Loucy (cell line): ENCODE data around the gene COL27A1.

Experiments used
- H2AFZ ChIP-seq: fragments of 200-600 bp; sonication (generic); 2 replicates; pipeline ENCODE4 v1.6.0; 2016; ENCODE audit warnings: antibody characterized with exemption, mild to moderate bottlenecking, low read length, moderate library complexity
- H3F3A ChIP-seq: fragments of 200-600 bp; 2 replicates; pipeline ENCODE4 v1.6.0; 2016; ENCODE audit warnings: antibody characterized with exemption, low read depth, mild to moderate bottlenecking
- H3K27me3 ChIP-seq: fragments of 200-600 bp; sonication (generic); 2 replicates; pipeline ENCODE4 v1.6.1; 2014; ENCODE audit warnings: low read length, mild to moderate bottlenecking; ENCODE audit not compliant: insufficient read depth, poor library complexity, severe bottlenecking
- H3K36me3 ChIP-seq: fragments of 200-600 bp; sonication (generic); 2 replicates; pipeline ENCODE4 v1.6.1; 2016; ENCODE audit warnings: low read length; ENCODE audit not compliant: insufficient read depth
- H3K4me1 ChIP-seq: fragments of 200-600 bp; sonication (generic); 2 replicates; pipeline ENCODE4 v1.5.1; 2014; ENCODE audit warnings: low read length, mild to moderate bottlenecking; ENCODE audit not compliant: insufficient read depth, poor library complexity, severe bottlenecking
- H3K4me2 ChIP-seq: fragments of 200-600 bp; sonication (generic); 2 replicates; pipeline ENCODE4 v1.6.0; 2014; ENCODE audit warnings: antibody characterized with exemption, low read length, low read depth, mild to moderate bottlenecking; ENCODE audit not compliant: poor library complexity, severe bottlenecking
- H3K4me3 ChIP-seq: fragments of 200-600 bp; sonication (generic); 2 replicates; pipeline ENCODE4 v1.5.1; 2014; ENCODE audit warnings: low read length, mild to moderate bottlenecking, mixed read lengths; ENCODE audit not compliant: poor library complexity, severe bottlenecking
- H3K79me2 ChIP-seq: fragments of 200-600 bp; sonication (generic); 2 replicates; pipeline ENCODE4 v1.6.1; 2014; ENCODE audit warnings: low read length; ENCODE audit not compliant: insufficient read depth
- H3K9ac ChIP-seq: fragments of 200-600 bp; sonication (generic); 2 replicates; pipeline ENCODE4 v1.6.0; 2014; ENCODE audit warnings: mild to moderate bottlenecking, low read depth, low read length, moderate library complexity; ENCODE audit not compliant: poor library complexity, severe bottlenecking
- H3K9me2 ChIP-seq: fragments of 200-600 bp; sonication (generic); replicated peaks from 2 replicates; pipeline ENCODE4 v1.6.1; 2016; ENCODE audit warnings: low read depth, low read length, mixed read lengths
- H3K9me3 ChIP-seq: fragments of 200-600 bp; sonication (generic); 2 replicates; pipeline ENCODE4 v1.6.1; 2014; ENCODE audit warnings: mild to moderate bottlenecking, antibody characterized with exemption, low read length, low read depth; ENCODE audit not compliant: insufficient read depth
- H4K20me1 ChIP-seq: fragments of 200-600 bp; sonication (generic); 2 replicates; pipeline ENCODE4 v1.6.0; 2014; ENCODE audit warnings: antibody characterized with exemption, low read length, mild to moderate bottlenecking; ENCODE audit not compliant: insufficient read depth, poor library complexity, severe bottlenecking
- EZH2phosphoT487 ChIP-seq: fragments of 200-600 bp; IDR thresholded peaks from 2 replicates; pipeline ENCODE4 v1.6.1; 2018; ENCODE audit warnings: antibody characterized with exemption, mild to moderate bottlenecking, moderate library complexity, borderline replicate concordance
- TF ChIP-seq, protein P1 (sequence below): fragments of 200-600 bp; sonication (generic); conservative IDR thresholded peaks from 2 replicates; pipeline ENCODE4 v1.5.1; 2014; ENCODE audit warnings: mild to moderate bottlenecking, antibody characterized with exemption, low read length

COL27A1 gene

DNA sequence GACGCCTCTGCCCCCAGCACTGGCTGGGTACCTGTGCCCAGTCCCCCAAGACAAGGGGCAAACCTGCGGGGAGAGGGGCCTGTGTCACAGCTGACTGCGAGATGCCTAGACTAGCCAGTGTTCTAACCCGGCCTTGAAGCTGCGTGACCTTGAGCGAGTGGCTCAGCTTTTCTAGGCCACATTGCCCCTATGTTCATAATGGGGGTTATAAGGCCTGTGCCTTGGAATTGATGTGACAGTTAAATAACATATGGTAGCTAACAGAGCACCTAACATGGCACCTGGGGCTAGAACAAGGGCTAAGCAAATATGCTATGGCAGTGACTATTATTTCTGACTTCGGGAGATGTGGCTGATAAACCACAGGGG, 22.8 kb upstream of the COL27A1 start:
- TF ChIP-seq EZH2phosphoT487: no peak
- TF ChIP-seq, protein P1, sequence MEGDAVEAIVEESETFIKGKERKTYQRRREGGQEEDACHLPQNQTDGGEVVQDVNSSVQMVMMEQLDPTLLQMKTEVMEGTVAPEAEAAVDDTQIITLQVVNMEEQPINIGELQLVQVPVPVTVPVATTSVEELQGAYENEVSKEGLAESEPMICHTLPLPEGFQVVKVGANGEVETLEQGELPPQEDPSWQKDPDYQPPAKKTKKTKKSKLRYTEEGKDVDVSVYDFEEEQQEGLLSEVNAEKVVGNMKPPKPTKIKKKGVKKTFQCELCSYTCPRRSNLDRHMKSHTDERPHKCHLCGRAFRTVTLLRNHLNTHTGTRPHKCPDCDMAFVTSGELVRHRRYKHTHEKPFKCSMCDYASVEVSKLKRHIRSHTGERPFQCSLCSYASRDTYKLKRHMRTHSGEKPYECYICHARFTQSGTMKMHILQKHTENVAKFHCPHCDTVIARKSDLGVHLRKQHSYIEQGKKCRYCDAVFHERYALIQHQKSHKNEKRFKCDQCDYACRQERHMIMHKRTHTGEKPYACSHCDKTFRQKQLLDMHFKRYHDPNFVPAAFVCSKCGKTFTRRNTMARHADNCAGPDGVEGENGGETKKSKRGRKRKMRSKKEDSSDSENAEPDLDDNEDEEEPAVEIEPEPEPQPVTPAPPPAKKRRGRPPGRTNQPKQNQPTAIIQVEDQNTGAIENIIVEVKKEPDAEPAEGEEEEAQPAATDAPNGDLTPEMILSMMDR: no peak
- Histone ChIP-seq H3K4me3 (no peak overlapping the region), H3K27me3 (no peaks in the 10 kb centered on the region), H2AFZ (no peak overlapping the region), H3K4me1 (no peaks in the 10 kb centered on the region), H4K20me1 (no peaks in the 10 kb centered on the region), H3K9me2 (no peaks in the 10 kb centered on the region), H3K4me2 (no peak overlapping the region), H3K36me3 (no peaks in the 10 kb centered on the region), H3K9ac (no peak overlapping the region), H3K79me2 (no peaks in the 10 kb centered on the region), H3F3A (no peaks in the 10 kb centered on the region), H3K9me3 (no peaks in the 10 kb centered on the region)

DNA sequence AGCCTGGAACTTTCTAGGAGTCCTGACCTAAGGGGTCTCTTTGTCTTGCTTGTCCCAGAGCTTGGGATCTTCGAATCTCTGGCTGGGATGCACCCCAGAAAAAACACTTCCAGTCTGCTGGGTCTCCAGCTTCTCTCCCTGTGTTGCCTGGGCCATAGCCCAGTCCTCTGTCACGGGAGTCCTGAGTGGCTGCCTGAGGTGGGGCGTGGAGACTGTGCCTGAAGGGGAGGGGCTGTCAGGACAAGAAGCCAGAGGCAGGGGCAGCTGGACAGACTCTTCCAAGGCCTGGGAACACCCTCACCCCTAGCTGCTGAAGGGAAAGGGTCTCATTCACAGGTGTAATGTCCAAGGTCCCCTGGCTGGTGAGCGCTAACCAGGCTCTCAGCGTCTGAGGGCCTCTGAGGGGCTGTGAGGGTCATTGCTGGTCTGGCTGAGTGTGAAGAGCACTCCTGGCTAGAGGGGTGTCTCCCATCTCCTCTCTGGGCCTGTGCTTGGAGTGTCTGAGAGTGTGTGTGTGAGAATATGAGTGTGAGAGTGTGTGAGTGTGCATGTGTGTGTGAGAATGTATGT, 20.4 kb upstream of the COL27A1 start:
- TF ChIP-seq, protein P1: no peak
- no peak for TF ChIP-seq EZH2phosphoT487
- no peaks in the 10 kb centered on the region for H3K27me3 ChIP-seq

DNA sequence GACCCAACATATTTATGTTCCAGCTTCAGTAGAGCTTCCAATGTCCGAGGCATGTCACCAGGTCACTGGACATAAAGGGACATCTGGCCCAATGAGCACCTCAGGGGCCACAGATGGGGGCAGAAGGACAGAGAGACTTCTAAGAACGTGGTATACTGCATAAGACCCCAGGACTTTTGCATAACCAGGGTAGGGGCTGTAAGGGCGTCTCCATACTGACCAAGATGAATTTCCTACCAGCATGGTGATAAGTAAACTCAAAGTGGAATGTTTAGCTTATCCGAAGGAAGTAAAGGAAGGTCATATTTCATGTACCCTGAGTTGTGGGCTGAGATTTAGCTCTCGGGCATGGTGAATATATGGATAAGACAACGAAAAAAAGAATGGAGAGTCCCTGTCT, 17.5 kb upstream of the COL27A1 start:
- H3K9ac ChIP-seq: no peak overlapping the region

More for the DNA sequence above, 20.4 kb upstream of the COL27A1 start:
- H3K4me3 ChIP-seq: no peak overlapping the region
- no peaks in the 10 kb centered on the region for H3K4me1 ChIP-seq
- no peaks in the 10 kb centered on the region for H4K20me1 ChIP-seq
- H3K9ac ChIP-seq: no peak overlapping the region
- H3K79me2 ChIP-seq: no peaks in the 10 kb centered on the region
- no peak overlapping the region for H2AFZ ChIP-seq
- no peaks in the 10 kb centered on the region for H3K9me3 ChIP-seq
- H3K9me2 ChIP-seq: no peaks in the 10 kb centered on the region
- no peaks in the 10 kb centered on the region for H3F3A ChIP-seq
- H3K4me2 ChIP-seq: no peak overlapping the region
- no peaks in the 10 kb centered on the region for H3K36me3 ChIP-seq

More for the DNA sequence above, 17.5 kb upstream of the COL27A1 start:
- H3K36me3 ChIP-seq: no peaks in the 10 kb centered on the region
- no peaks in the 10 kb centered on the region for H3K9me2 ChIP-seq
- TF ChIP-seq, protein P1: no peak
- no peak for TF ChIP-seq EZH2phosphoT487
- H3K4me1 ChIP-seq: no peaks in the 10 kb centered on the region
- H2AFZ ChIP-seq: no peak overlapping the region
- H3K79me2 ChIP-seq: no peaks in the 10 kb centered on the region
- H3K4me3 ChIP-seq: no peak overlapping the region
- H3K27me3 ChIP-seq: peaks cover 3% of the 10 kb centered on the region
- H3F3A ChIP-seq: no peaks in the 10 kb centered on the region
- no peak overlapping the region for H3K4me2 ChIP-seq
- H4K20me1 ChIP-seq: no peaks in the 10 kb centered on the region
- H3K9me3 ChIP-seq: no peaks in the 10 kb centered on the region
